Left colon (tissue), 2 donors: ENCODE results near the gene TM4SF18. TPM values are rescaled to one million over a fixed set of nuclear protein-coding genes. Genes with fewer than 3 reads are reported as not detected.

Experiments
- ATAC-seq: fragments of 200-7000 bp; cut with Tn5 transposase; one replicate; pipeline ENCODE4 v1.9.1; 2020; ENCODE audit warnings: mild to moderate bottlenecking, moderate library complexity
- DNase-seq, 2 donors: peaks; one replicate each; pipeline ENCODE4 v3.0.0-alpha.2; 2020
- intact Hi-C, 2 donors: fragments of 100-400 bp; cut with DNase I in 1 of 2; cut with micrococcal nuclease in 1 of 2; formaldehyde crosslinking; loops; one replicate each; pipeline versions ENCODE4 v1.11.2 to v1.14.0; 2022; cut with DNase I, micrococcal nuclease
- total RNA-seq, 2 donors: library from RNA; stranded (reverse); fragmentation: NEBNext Ultra II Directional; extraction: Animal tissue kit (Norgen Biotek cat#: 25700); gene quantifications; one replicate each; pipeline ENCODE4 v1.2.1, GENCODE V29; 2021
- donor health status: DM: no; HTN: no; CAD: no.
- donor health status: DM: yes; HTN: yes; CAD: no.

Gene TM4SF18
- total RNA-seq, 2 donors from 2014 or later: 0.95 to 2.0 TPM

GRCh38 chr3:149369991-149370866 lies 36.8 kb upstream of the TM4SF18 start:
- intact Hi-C loops: no loop called here
- ATAC-seq (peak; percentile 39), DNase-seq (no peak)

GRCh38 chr3:149368674-149369497 lies 35.5 kb upstream of the TM4SF18 start:
- DNase-seq (no peak), ATAC-seq (peak; percentile 52)
- intact Hi-C loops: no loop called here

- ATAC-seq (peak; percentile 23), DNase-seq (peak in 1 of 2 donors; percentile 31)
- intact Hi-C loops: no loop called here
Measured at GRCh38 chr3:149368201-149368673, 34.8 kb upstream of the TM4SF18 start.

- ATAC-seq (peak; percentile 75), DNase-seq (peak in 1 of 2 donors; percentile 69)
- intact Hi-C loops: no loop called here
Measured at GRCh38 chr3:149366941-149367840, 33.8 kb upstream of the TM4SF18 start.

- intact Hi-C loops: no loop called here
- peak; percentile 47 for ATAC-seq
- no peak for DNase-seq
Measured at GRCh38 chr3:149366031-149366430, 32.6 kb upstream of the TM4SF18 start.

GRCh38 chr3:149364624-149365023 lies 31.2 kb upstream of the TM4SF18 start:
- DNase-seq (no peak), ATAC-seq (no peak)
- intact Hi-C loops: no loop called here

- intact Hi-C loops: no loop called here
- ATAC-seq (no peak), DNase-seq (no peak)
Measured at GRCh38 chr3:149363053-149363452, 29.6 kb upstream of the TM4SF18 start.

- no peak for ATAC-seq
- intact Hi-C loops: no loop called here
- no peak for DNase-seq
Measured at GRCh38 chr3:149362366-149362765, 28.9 kb upstream of the TM4SF18 start.

- DNase-seq (no peak), ATAC-seq (no peak)
- intact Hi-C loops: loop anchor here in 1 of 2 donors (10.0 kb wide), 1 partner anchor 118 kb away; the partner anchor contains the start of gene TM4SF4
Measured at GRCh38 chr3:149356630-149357029, 23.2 kb upstream of the TM4SF18 start.

- ATAC-seq (peak; percentile 58), DNase-seq (no peak)
- intact Hi-C loops: loop anchor here in 1 of 2 donors (10.0 kb wide), 1 partner anchor 119 kb away; the partner anchor contains the start of gene TM4SF4
Measured at GRCh38 chr3:149356044-149356592, 22.7 kb upstream of the TM4SF18 start.

GRCh38 chr3:149353581-149354184 lies 20.2 kb upstream of the TM4SF18 start:
- intact Hi-C loops: loop anchor here in 1 of 2 donors (10.0 kb wide), 1 partner anchor 121 kb away; the partner anchor contains the start of gene TM4SF4
- ATAC-seq (no peak), DNase-seq (no peak)

GRCh38 chr3:149352556-149352955 lies 19.1 kb upstream of the TM4SF18 start:
- ATAC-seq (peak; percentile 93), DNase-seq (peak; percentile 45 to 49)
- intact Hi-C loops: loop anchor here in 1 of 2 donors (10.0 kb wide), 1 partner anchor 122 kb away; the partner anchor contains the start of gene TM4SF4

- intact Hi-C loops: no loop called here
- no peak for DNase-seq
- no peak for ATAC-seq
Measured at GRCh38 chr3:149343951-149344350, 10.5 kb upstream of the TM4SF18 start.

GRCh38 chr3:149342413-149343380 lies 9.3 kb upstream of the TM4SF18 start:
- no peak for ATAC-seq
- intact Hi-C loops: no loop called here
- DNase-seq: no peak

GRCh38 chr3:149340310-149340933 lies 7.0 kb upstream of the TM4SF18 start:
- DNase-seq: no peak
- intact Hi-C loops: no loop called here
- no peak for ATAC-seq

GRCh38 chr3:149339931-149340309 lies 6.5 kb upstream of the TM4SF18 start:
- ATAC-seq (peak; percentile 60), DNase-seq (peak in 1 of 2 donors; percentile 60)
- intact Hi-C loops: no loop called here
